ENCODE measurements around the gene FIP1L1.
"Not testable (repeated sequence)": the region's sequence is repeated elsewhere in the genome, so short reads cannot be mapped to it uniquely, and the experiment has no call there.

The FIP1L1 gene

DNA sequence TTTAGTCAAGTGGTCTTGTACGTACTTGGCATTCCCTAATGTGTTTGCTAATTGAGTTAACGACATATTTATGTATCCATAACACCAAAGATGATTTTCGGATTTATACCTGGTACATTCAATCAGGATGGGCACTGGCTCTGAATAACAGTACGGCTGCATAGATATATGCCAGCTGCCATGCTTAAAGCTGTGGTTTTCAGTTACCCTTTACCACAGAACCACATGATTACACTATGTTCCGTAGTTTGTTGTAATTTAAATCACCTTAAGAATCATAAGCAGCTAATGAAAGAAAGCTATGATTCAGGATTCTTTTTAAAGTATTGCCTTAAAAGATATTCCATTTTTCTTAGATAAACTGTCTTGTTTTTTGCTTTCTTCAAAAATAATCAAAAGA, 53.6 kb downstream of the FIP1L1 start:
- Mint-ChIP-seq H3K27me3 (no peaks in the 10 kb centered on the region), H3K9me3 (ENCODE audit: low read depth) (no peaks in the 10 kb centered on the region), H3K36me3 (peaks cover 11% of the 10 kb centered on the region), H3K4me3 (no peak overlapping the region), H3K4me1 (ENCODE audit: low read depth) (peaks cover 18% of the 10 kb centered on the region), H3K27ac (no peak overlapping the region)

DNA sequence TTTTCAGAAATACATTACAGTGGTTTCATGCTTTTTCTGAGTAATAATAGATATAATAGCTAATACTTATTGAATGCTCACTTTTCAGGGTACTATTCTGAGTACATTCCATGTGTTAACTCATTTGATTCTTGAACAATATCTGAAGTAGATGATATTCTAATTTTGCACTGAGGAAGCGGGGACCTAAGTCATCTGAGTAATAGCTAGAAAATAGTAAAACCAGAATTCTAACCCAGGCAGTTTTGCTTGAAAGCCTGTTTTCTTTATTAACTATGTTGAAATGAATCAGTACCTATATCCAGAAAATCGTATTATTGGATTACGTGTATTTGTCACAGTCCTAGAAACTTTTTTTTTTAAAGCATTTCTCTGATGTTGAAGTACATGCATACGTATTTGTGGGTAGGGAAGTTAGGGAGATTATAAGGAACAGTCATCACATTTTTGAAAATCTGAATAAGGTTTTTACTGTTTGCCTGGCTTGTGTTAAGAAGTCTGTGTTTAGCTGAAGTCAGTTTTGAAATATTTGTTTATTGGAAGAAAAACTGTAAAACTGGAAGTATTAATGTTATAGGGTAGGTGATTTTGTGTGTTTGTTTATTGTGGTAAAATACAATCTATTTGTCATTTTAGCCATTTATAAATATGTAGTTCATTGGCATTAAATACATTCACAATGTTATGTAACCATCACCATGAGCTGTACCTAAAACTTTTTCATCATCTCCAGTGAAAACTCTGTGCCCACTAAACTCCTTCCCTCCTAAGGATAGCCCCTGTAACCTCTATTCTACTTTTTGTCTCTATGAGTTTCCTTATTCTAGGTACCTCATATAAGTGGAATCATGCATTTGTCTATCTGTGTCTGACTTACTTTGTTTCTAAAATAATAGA, 55.3 kb downstream of the FIP1L1 start:
- Mint-ChIP-seq H3K36me3 (peaks cover 11% of the 10 kb centered on the region), H3K27ac (no peak overlapping the region), H3K27me3 (no peaks in the 10 kb centered on the region), H3K4me1 (ENCODE audit: low read depth) (peaks cover 18% of the 10 kb centered on the region), H3K9me3 (ENCODE audit: low read depth) (no peaks in the 10 kb centered on the region), H3K4me3 (no peak overlapping the region)

DNA sequence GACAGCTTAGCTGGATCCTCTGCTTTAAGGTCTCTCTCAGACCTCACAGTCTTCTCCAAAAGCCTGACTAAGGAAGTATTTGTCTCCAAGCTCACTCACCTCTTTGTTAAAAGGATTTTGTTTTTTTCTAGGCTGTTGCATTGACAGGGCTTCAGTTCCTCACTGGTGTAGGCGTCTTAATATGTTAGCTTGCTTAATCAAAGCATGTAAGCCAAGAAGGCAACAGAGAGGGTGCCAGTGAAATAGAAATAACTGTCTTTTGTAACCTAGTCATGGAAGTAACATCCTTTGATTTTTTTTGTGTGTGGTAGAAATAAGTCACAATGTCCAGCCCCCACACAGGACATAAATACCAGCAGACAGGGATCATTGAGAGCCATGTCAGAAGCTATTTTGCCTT, 58.8 kb downstream of the FIP1L1 start:
- Mint-ChIP-seq H3K27me3 (no peaks in the 10 kb centered on the region), H3K27ac (no peak overlapping the region), H3K36me3 (peaks cover 7% of the 10 kb centered on the region), H3K9me3 (ENCODE audit: low read depth) (no peaks in the 10 kb centered on the region), H3K4me3 (no peak overlapping the region), H3K4me1 (ENCODE audit: low read depth) (peaks cover 14% of the 10 kb centered on the region)

DNA sequence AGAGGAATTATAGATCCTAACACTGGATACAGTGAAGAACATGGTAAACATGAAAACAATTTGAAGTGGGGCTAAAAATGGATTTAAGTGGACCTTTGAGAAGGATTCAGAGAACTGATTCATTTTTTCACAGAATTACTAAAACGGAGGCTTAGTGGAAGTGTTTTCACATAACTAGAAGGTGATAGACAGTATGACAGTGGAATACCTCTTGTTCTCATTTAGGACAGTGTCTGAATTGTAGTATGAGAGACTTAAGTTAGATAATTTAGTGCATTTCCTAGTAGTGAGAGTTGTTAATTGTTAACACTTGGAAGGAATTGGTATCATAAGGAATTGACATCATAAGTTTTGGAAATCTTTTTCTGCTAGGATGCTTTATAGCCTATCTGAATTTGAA, 64.1 kb downstream of the FIP1L1 start:
- H3K36me3 Mint-ChIP-seq = peaks cover 19% of the 10 kb centered on the region
- no peaks in the 10 kb centered on the region for H3K9me3 Mint-ChIP-seq (ENCODE audit: low read depth)
- H3K4me3 Mint-ChIP-seq = no peak overlapping the region
- peaks cover 13% of the 10 kb centered on the region for H3K4me1 Mint-ChIP-seq (ENCODE audit: low read depth)
- H3K27me3 Mint-ChIP-seq = no peaks in the 10 kb centered on the region
- no peak overlapping the region for H3K27ac Mint-ChIP-seq

DNA sequence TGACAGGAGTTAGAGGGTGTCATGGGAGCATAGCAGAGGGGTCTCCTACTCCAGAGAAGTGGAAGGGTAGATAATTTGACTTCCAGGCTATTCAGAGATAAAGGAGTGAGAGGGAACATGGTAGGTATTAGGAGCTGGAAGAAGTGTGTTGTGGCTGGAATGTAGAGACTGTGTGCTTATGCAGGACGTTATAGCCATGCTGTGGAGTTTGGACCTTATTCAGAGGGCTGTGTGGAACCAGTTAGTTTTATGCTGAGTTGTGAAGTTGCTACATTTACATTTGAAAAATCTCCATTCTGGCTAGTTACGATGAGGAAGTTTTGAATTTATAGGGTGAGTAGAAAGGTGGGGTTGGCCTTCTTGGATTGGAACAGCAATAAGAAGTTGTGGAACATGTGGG, 67.5 kb downstream of the FIP1L1 start:
- Mint-ChIP-seq H3K4me1 (ENCODE audit: low read depth) (peaks cover 6% of the 10 kb centered on the region), H3K36me3 (peaks cover 18% of the 10 kb centered on the region), H3K9me3 (ENCODE audit: low read depth) (no peaks in the 10 kb centered on the region), H3K4me3 (no peak overlapping the region), H3K27me3 (no peaks in the 10 kb centered on the region), H3K27ac (no peak overlapping the region)

DNA sequence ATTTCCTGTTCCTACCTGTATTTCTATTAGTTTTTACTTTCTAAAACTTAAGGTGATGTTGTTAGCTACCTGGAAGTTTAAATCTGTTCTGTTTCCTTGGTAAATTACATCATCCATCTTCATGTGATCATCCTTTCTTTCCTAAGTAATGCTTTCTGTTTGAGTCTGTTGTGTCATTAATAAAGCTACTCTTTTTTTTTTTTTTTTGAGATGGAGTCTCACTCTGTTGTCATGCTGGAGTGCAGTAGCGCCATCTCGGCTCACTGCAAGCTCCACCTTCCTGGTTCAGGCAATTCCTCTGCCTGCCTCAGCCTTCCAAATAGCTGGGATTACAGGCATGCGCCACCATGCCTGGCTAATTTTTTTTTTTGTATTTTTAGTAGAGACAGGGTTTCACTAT, 73.3 kb downstream of the FIP1L1 start:
- H3K4me1 Mint-ChIP-seq (ENCODE audit: low read depth) = peaks cover 4% of the 10 kb centered on the region
- no peak overlapping the region for H3K4me3 Mint-ChIP-seq
- H3K27ac Mint-ChIP-seq = no peak overlapping the region
- H3K27me3 Mint-ChIP-seq = no peaks in the 10 kb centered on the region
- peaks cover 14% of the 10 kb centered on the region for H3K36me3 Mint-ChIP-seq
- no peaks in the 10 kb centered on the region for H3K9me3 Mint-ChIP-seq (ENCODE audit: low read depth)

DNA sequence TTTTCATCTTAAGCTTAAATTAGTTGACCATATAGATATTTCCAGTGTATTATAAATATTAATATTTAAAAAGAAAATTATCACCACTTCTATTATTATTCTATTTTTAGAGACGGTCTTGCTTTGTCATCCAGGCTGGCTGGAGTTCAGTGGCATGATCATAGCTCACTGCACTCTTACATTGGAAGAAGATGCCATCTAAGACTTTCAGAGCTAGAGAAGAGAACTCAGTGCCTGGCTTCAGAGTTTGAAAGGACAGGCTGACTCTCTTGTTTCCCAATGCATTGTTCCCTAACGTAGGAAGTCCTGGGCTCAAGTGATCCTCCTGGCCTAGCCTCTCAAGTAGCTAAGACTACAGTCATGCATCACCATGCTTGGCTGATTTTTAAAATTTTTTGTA, 75.9 kb downstream of the FIP1L1 start:
- H3K27ac Mint-ChIP-seq = no peak overlapping the region
- H3K4me3 Mint-ChIP-seq = no peak overlapping the region
- H3K4me1 Mint-ChIP-seq (ENCODE audit: low read depth) = peaks cover 2% of the 10 kb centered on the region
- H3K27me3 Mint-ChIP-seq = no peaks in the 10 kb centered on the region
- H3K9me3 Mint-ChIP-seq (ENCODE audit: low read depth) = no peaks in the 10 kb centered on the region
- H3K36me3 Mint-ChIP-seq = peaks cover 14% of the 10 kb centered on the region

DNA sequence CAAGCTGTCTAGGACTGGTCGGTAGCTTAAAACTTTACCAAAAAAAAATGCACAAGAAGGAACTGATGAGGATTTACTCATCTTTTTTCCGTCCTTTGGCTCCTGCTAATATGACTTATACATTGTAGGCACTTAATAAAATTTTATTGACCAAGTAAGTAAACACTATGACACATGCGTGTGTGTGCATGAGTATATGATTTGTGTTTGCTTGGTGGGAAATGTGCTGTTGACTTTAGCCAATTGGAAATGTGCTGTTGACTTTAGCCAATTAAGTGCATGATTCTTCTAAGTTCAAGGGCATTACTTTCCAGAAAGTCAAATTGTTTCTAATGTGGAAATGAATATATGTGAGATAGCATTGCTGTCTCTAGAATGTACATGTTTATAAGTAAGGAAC, 78.3 kb downstream of the FIP1L1 start:
- no peak overlapping the region for H3K27ac Mint-ChIP-seq
- peaks cover 22% of the 10 kb centered on the region for H3K36me3 Mint-ChIP-seq
- no peaks in the 10 kb centered on the region for H3K4me1 Mint-ChIP-seq (ENCODE audit: low read depth)

DNA sequence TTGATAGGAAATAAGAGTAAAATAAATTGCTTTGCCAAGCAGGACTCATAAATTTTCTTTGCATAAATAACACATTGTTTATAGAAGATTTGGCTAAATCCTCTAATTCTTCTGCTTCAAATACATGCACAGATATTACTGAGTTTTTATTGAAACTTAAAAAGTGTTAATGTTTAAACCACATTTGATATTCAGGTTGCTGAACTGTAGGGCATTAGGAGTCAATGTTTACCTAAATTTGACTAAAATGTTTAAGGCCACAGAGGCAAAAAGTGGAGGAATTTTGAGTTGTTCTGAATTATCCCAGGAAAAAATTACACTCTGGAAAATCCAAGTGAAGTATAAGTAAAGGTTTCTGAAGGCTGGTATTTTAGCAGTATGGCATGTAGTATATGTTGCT, 78.7 kb downstream of the FIP1L1 start:
- no peaks in the 10 kb centered on the region for H3K27me3 Mint-ChIP-seq
- no peaks in the 10 kb centered on the region for H3K4me1 Mint-ChIP-seq (ENCODE audit: low read depth)
- H3K9me3 Mint-ChIP-seq (ENCODE audit: low read depth) = no peaks in the 10 kb centered on the region
- peaks cover 23% of the 10 kb centered on the region for H3K36me3 Mint-ChIP-seq
- no peak overlapping the region for H3K4me3 Mint-ChIP-seq
- H3K27ac Mint-ChIP-seq = no peak overlapping the region

More for the DNA sequence above, 78.3 kb downstream of the FIP1L1 start:
- no peaks in the 10 kb centered on the region for H3K9me3 Mint-ChIP-seq (ENCODE audit: low read depth)
- H3K4me3 Mint-ChIP-seq = no peak overlapping the region
- H3K27me3 Mint-ChIP-seq = no peaks in the 10 kb centered on the region

DNA sequence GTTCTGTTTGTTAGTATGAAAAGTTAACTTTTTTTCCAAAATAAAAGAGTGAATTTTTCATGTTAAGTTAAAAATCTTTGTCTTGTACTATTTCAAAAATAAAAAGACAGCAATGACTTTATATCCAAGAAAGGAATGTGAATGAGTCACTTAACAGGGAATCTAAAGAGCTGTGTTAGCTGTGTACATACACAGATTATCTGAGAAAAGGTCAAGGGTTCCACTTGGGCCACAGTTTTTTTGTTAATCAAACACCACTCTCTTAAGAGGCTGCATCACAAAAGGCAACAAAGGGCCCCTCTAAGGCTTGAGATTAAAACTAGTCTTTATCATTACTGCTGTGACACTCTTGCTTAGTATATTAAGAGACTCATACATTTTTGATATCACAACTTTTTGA, 82.1 kb downstream of the FIP1L1 start:
- H3K4me1 Mint-ChIP-seq (ENCODE audit: low read depth) = no peaks in the 10 kb centered on the region
- H3K27ac Mint-ChIP-seq = no peak overlapping the region
- H3K27me3 Mint-ChIP-seq = no peaks in the 10 kb centered on the region
- no peak overlapping the region for H3K4me3 Mint-ChIP-seq
- no peaks in the 10 kb centered on the region for H3K9me3 Mint-ChIP-seq (ENCODE audit: low read depth)
- H3K36me3 Mint-ChIP-seq = peaks cover 29% of the 10 kb centered on the region

DNA sequence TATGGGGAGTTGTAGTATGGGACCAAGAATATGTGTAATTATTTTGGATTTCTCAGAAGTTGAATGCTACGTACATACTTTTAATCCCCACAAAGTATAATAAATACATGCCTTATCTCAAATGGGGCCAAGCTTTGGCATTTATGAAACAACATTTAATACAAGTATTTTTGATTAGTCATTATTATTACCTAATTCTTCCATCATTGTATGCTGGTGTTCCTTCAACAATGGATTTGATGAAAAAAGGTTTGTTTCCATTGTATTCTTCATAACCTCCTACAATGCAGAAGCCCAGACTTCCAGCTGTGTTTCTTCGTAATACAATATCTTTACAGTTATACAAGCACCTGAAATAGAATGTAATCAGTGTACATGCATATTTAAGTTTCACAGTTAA, 83.8 kb downstream of the FIP1L1 start:
- no peak overlapping the region for H3K27ac Mint-ChIP-seq
- no peaks in the 10 kb centered on the region for H3K4me1 Mint-ChIP-seq (ENCODE audit: low read depth)
- no peak overlapping the region for H3K4me3 Mint-ChIP-seq
- no peaks in the 10 kb centered on the region for H3K9me3 Mint-ChIP-seq (ENCODE audit: low read depth)
- H3K27me3 Mint-ChIP-seq = no peaks in the 10 kb centered on the region
- peaks cover 19% of the 10 kb centered on the region for H3K36me3 Mint-ChIP-seq

DNA sequence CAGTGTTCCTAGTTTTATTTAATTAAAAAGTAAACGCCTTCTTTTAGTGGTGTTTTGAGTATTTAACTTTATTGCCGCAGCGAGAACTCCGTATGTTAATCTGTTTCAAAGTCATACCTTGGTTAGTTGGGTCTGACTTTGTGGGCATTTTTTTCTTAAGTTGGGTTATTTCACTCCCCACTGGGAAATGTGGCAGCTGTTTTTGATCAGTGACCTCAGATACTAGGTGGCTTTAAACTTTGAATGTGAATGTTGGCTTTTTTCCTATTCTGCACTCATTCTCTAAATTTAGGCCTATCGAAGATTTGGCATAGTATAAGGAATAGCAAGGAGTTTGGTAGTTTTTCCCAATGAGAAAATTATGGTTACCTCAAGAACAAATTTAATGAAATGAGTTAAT, 85.9 kb downstream of the FIP1L1 start:
- Mint-ChIP-seq H3K4me1 (ENCODE audit: low read depth) (no peaks in the 10 kb centered on the region), H3K9me3 (ENCODE audit: low read depth) (peaks cover 8% of the 10 kb centered on the region), H3K27me3 (no peaks in the 10 kb centered on the region), H3K36me3 (peaks cover 19% of the 10 kb centered on the region), H3K27ac (no peak overlapping the region), H3K4me3 (no peak overlapping the region)

DNA sequence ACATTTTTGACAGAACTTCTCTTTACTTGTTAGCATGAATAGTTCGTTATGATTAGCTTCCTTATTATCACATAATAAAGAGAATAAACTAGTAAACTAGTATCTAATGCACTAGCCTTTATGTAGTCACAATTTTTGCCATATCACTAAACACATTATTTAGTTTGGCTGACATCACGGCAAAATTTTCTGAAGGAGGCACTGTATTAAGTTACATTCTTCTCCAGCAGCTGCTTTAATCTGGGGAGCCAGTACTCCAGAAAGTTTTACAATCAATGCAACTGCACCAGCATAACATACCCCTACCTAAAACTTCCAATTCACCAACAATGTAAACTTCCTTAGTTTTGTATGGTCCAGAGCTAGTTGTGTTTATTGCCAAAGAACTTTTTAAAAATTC, 87.8 kb downstream of the FIP1L1 start:
- Mint-ChIP-seq H3K36me3 (peaks cover 12% of the 10 kb centered on the region), H3K4me1 (ENCODE audit: low read depth) (no peaks in the 10 kb centered on the region), H3K4me3 (no peak overlapping the region), H3K9me3 (ENCODE audit: low read depth) (peaks cover 14% of the 10 kb centered on the region), H3K27me3 (no peaks in the 10 kb centered on the region), H3K27ac (no peak overlapping the region)

DNA sequence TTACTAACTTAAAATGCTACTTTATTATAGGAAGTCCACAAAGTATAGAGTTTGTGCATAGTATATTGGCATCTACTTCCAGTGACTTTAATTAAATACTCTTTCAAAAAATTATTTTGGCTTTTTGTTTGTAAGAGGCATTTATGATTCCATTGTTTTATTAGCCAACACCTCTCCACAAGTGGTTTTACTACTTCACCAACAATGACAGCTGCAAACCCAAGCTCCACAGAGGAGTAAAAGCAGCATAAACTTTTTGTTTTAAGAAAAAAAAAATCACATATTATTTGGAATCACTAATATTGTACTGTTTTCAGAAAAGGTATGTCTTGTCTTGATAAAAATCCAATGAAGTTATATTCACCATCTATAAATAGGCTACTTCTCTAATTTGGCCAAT, 88.5 kb downstream of the FIP1L1 start:
- peaks cover 9% of the 10 kb centered on the region for H3K36me3 Mint-ChIP-seq
- H3K9me3 Mint-ChIP-seq (ENCODE audit: low read depth) = peaks cover 14% of the 10 kb centered on the region
- no peaks in the 10 kb centered on the region for H3K27me3 Mint-ChIP-seq
- no peaks in the 10 kb centered on the region for H3K4me1 Mint-ChIP-seq (ENCODE audit: low read depth)
- H3K4me3 Mint-ChIP-seq = no peak overlapping the region
- no peak overlapping the region for H3K27ac Mint-ChIP-seq

DNA sequence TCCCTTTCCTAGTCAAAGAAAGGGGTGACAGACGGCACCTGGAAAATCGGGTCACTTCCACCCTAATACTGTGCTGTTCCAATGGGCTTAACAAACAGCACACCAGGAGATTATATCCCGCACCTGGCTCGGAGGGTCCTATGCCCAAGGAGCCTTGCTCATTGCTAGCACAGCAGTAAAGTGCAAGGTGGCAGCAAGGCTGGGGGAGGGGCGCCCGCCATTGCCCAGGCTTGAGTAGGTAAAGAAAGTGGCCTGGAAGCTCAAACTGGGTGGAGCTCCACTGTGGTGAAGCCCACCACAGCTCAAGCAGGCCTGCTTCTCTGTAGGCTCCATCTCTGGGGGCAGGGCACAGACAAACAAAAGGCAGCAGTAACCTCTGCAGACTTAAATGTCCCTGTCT, 89.1 kb downstream of the FIP1L1 start:
- not testable (repeated sequence) for H3K4me3 Mint-ChIP-seq; H3K27me3 Mint-ChIP-seq; H3K27ac Mint-ChIP-seq; H3K36me3 Mint-ChIP-seq; H3K4me1 Mint-ChIP-seq (ENCODE audit: low read depth)
- peaks cover 14% of the 10 kb centered on the region for H3K9me3 Mint-ChIP-seq (ENCODE audit: low read depth)

Data from activated naive CD8-positive, alpha-beta T cell (primary cell).